WTC11 (cell line): ENCODE results near the gene PANK4. TPM values are rescaled to one million over a fixed set of nuclear protein-coding genes. Genes with fewer than 3 reads are reported as not detected.

Source experiments
- ATAC-seq: fragments of 200-7000 bp; cut with Tn5 transposase; 2 replicates; pipeline ENCODE4 v1.10.0; 2021; ENCODE audit warnings: mild to moderate bottlenecking, moderate library complexity
- CTCF ChIA-PET: fragments of 300-600 bp; sonication (Branson Sonifier 250); formaldehyde crosslinking; loops from one replicate; lab custom pipeline; 2021; ENCODE audit warnings: antibody characterized with exemption; lab: Charles Lee
- POLR2A ChIA-PET: fragments of 350-600 bp; sonication (Branson Sonifier 250); formaldehyde crosslinking; loops from one replicate; lab custom pipeline; 2021; ENCODE audit warnings: antibody characterized with exemption; lab: Charles Lee
- DNase-seq: peaks from one replicate; pipeline ENCODE4 v3.0.0; 2021; ENCODE audit warnings: low spot score
- H3K27ac Mint-ChIP-seq: 2 replicates; pipeline ENCODE4 v1.8.0; 2021; ENCODE audit warnings: mixed read lengths
- H3K27me3 Mint-ChIP-seq: 2 replicates; pipeline ENCODE4 v1.8.0; 2021; ENCODE audit warnings: low read depth, mild to moderate bottlenecking, moderate library complexity, mixed read lengths
- H3K36me3 Mint-ChIP-seq: 2 replicates; pipeline ENCODE4 v1.8.0; 2021; ENCODE audit warnings: mixed read lengths
- H3K4me1 Mint-ChIP-seq: 2 replicates; pipeline ENCODE4 v1.8.0; 2022; ENCODE audit warnings: mixed read lengths
- H3K4me3 Mint-ChIP-seq: 2 replicates; pipeline ENCODE4 v1.8.0; 2021; ENCODE audit warnings: mild to moderate bottlenecking, moderate library complexity, mixed read lengths
- H3K9me3 Mint-ChIP-seq: 2 replicates; pipeline ENCODE4 v1.8.0; 2021; ENCODE audit warnings: mixed read lengths
- AFF4 ChIP-seq: sonication (generic); formaldehyde crosslinking; IDR thresholded peaks from 2 replicates; pipeline ENCODE4 v1.8.1; 2023; ENCODE audit warnings: mild to moderate bottlenecking, missing genetic modification reagents, borderline replicate concordance
- ATF6 ChIP-seq: sonication (generic); formaldehyde crosslinking; IDR thresholded peaks from 2 replicates; pipeline ENCODE4 v1.8.1; 2023; ENCODE audit warnings: mild to moderate bottlenecking, missing genetic modification reagents
- E2F1 ChIP-seq: sonication (generic); formaldehyde crosslinking; IDR thresholded peaks from 2 replicates; pipeline ENCODE4 v1.8.0; 2022; ENCODE audit warnings: mild to moderate bottlenecking, missing genetic modification reagents
- FOXK1 ChIP-seq: sonication (generic); formaldehyde crosslinking; IDR thresholded peaks from 2 replicates; pipeline ENCODE4 v1.8.0; 2022; ENCODE audit warnings: mild to moderate bottlenecking, moderate library complexity, missing genetic modification reagents
- IRF2 ChIP-seq: sonication (generic); formaldehyde crosslinking; IDR thresholded peaks from 2 replicates; pipeline ENCODE4 v1.8.0; 2022; ENCODE audit warnings: low read depth, missing genetic modification reagents, borderline replicate concordance
- MYBL2 ChIP-seq: sonication (generic); formaldehyde crosslinking; IDR thresholded peaks from 2 replicates; pipeline ENCODE4 v1.8.1; 2023; ENCODE audit warnings: mild to moderate bottlenecking, moderate library complexity, missing genetic modification reagents
- NR1H2 ChIP-seq: sonication (generic); formaldehyde crosslinking; IDR thresholded peaks from 2 replicates; pipeline ENCODE4 v1.9.0; 2021; ENCODE audit warnings: mild to moderate bottlenecking, moderate library complexity, missing genetic modification reagents
- TCF7 ChIP-seq: sonication (generic); formaldehyde crosslinking; IDR thresholded peaks from 2 replicates; pipeline ENCODE4 v1.8.0; 2022; ENCODE audit warnings: mild to moderate bottlenecking, low read depth, missing genetic modification reagents, moderate library complexity
- ZNF416 ChIP-seq: fragments of 250-450 bp; sonication (Bioruptor Pico); IDR thresholded peaks from 2 replicates; pipeline ENCODE4 v1.9.0; 2021; ENCODE audit warnings: mild to moderate bottlenecking, inconsistent platforms
- ZNF423 ChIP-seq: fragments of 250-450 bp; sonication (Bioruptor Pico); IDR thresholded peaks from 2 replicates; pipeline ENCODE4 v2.1.2; 2022; ENCODE audit warnings: mild to moderate bottlenecking, moderate library complexity
- total RNA-seq: library from RNA; stranded (reverse); gene quantifications from 3 replicates; pipeline ENCODE4 v1.2.3, GENCODE V29; 2021
- TF ChIP-seq, protein P1 (sequence below): fragments of 250-450 bp; sonication (Bioruptor Pico); IDR thresholded peaks from 2 replicates; pipeline ENCODE4 v1.9.0; 2021; ENCODE audit warnings: mild to moderate bottlenecking
- TF ChIP-seq, protein P2 (sequence below): sonication (generic); formaldehyde crosslinking; IDR thresholded peaks from 2 replicates; pipeline ENCODE4 v1.8.0; 2022; ENCODE audit warnings: mild to moderate bottlenecking, missing genetic modification reagents
- TF ChIP-seq, protein P3 (sequence below): sonication (generic); formaldehyde crosslinking; IDR thresholded peaks from 2 replicates; pipeline ENCODE4 v1.8.1; 2022; ENCODE audit warnings: low read depth, missing genetic modification reagents, borderline replicate concordance

The PANK4 gene
- total RNA-seq, 1 experiment from 2014 or later: 52.5 TPM

- H3K4me1 Mint-ChIP-seq: no peaks in the 10 kb centered on the region
- no peaks in the 10 kb centered on the region for H3K36me3 Mint-ChIP-seq
- H3K9me3 Mint-ChIP-seq: peaks cover under 1% of the 10 kb centered on the region; the same call in 1 of the 2 replicates
- TF ChIP-seq MYBL2 (CRISPR knock-in tag) (no peak), ZNF416 (CRISPR knock-in tag) (no peak), FOXK1 (CRISPR knock-in tag) (no peak), IRF2 (no peak), AFF4 (CRISPR knock-in tag) (no peak), NR1H2 (CRISPR knock-in tag) (no peak), ZNF423 (CRISPR knock-in tag) (no peak), E2F1 (no peak), TCF7 (CRISPR knock-in tag) (no peak), ATF6 (CRISPR knock-in tag) (no peak)
- TF ChIP-seq, protein P1, sequence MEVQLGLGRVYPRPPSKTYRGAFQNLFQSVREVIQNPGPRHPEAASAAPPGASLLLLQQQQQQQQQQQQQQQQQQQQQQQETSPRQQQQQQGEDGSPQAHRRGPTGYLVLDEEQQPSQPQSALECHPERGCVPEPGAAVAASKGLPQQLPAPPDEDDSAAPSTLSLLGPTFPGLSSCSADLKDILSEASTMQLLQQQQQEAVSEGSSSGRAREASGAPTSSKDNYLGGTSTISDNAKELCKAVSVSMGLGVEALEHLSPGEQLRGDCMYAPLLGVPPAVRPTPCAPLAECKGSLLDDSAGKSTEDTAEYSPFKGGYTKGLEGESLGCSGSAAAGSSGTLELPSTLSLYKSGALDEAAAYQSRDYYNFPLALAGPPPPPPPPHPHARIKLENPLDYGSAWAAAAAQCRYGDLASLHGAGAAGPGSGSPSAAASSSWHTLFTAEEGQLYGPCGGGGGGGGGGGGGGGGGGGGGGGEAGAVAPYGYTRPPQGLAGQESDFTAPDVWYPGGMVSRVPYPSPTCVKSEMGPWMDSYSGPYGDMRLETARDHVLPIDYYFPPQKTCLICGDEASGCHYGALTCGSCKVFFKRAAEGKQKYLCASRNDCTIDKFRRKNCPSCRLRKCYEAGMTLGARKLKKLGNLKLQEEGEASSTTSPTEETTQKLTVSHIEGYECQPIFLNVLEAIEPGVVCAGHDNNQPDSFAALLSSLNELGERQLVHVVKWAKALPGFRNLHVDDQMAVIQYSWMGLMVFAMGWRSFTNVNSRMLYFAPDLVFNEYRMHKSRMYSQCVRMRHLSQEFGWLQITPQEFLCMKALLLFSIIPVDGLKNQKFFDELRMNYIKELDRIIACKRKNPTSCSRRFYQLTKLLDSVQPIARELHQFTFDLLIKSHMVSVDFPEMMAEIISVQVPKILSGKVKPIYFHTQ: no peak
- TF ChIP-seq, protein P2, sequence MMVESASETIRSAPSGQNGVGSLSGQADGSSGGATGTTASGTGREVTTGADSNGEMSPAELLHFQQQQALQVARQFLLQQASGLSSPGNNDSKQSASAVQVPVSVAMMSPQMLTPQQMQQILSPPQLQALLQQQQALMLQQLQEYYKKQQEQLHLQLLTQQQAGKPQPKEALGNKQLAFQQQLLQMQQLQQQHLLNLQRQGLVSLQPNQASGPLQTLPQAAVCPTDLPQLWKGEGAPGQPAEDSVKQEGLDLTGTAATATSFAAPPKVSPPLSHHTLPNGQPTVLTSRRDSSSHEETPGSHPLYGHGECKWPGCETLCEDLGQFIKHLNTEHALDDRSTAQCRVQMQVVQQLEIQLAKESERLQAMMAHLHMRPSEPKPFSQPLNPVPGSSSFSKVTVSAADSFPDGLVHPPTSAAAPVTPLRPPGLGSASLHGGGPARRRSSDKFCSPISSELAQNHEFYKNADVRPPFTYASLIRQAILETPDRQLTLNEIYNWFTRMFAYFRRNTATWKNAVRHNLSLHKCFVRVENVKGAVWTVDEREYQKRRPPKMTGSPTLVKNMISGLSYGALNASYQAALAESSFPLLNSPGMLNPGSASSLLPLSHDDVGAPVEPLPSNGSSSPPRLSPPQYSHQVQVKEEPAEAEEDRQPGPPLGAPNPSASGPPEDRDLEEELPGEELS (CRISPR knock-in tag): no peak
- TF ChIP-seq, protein P3, sequence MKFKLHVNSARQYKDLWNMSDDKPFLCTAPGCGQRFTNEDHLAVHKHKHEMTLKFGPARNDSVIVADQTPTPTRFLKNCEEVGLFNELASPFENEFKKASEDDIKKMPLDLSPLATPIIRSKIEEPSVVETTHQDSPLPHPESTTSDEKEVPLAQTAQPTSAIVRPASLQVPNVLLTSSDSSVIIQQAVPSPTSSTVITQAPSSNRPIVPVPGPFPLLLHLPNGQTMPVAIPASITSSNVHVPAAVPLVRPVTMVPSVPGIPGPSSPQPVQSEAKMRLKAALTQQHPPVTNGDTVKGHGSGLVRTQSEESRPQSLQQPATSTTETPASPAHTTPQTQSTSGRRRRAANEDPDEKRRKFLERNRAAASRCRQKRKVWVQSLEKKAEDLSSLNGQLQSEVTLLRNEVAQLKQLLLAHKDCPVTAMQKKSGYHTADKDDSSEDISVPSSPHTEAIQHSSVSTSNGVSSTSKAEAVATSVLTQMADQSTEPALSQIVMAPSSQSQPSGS (CRISPR knock-in tag): no peak
- peaks cover 2% of the 10 kb centered on the region for H3K27me3 Mint-ChIP-seq
- ChIA-PET POLR2A (no interaction called here), CTCF (interaction anchor here (1.4 kb wide), 2 partner anchors 68 to 79 kb away, joined by 3 read pairs; no protein-coding TSS in a partner anchor)
- ATAC-seq: no peak
- DNase-seq: no peak
- no peak overlapping the region for H3K4me3 Mint-ChIP-seq
- H3K27ac Mint-ChIP-seq: no peak overlapping the region
Measured at GRCh38 chr1:2482588-2482987, 43.8 kb downstream of the PANK4 start.
